ENCODE results near the gene RPAP2.
A peak's percentile ranks its signal among the peaks of the same experiment; 100 is the strongest.
"Not testable (repeated sequence)": the region's sequence is repeated elsewhere in the genome, so short reads cannot be mapped to it uniquely, and the experiment has no call there.

The RPAP2 gene

DNA sequence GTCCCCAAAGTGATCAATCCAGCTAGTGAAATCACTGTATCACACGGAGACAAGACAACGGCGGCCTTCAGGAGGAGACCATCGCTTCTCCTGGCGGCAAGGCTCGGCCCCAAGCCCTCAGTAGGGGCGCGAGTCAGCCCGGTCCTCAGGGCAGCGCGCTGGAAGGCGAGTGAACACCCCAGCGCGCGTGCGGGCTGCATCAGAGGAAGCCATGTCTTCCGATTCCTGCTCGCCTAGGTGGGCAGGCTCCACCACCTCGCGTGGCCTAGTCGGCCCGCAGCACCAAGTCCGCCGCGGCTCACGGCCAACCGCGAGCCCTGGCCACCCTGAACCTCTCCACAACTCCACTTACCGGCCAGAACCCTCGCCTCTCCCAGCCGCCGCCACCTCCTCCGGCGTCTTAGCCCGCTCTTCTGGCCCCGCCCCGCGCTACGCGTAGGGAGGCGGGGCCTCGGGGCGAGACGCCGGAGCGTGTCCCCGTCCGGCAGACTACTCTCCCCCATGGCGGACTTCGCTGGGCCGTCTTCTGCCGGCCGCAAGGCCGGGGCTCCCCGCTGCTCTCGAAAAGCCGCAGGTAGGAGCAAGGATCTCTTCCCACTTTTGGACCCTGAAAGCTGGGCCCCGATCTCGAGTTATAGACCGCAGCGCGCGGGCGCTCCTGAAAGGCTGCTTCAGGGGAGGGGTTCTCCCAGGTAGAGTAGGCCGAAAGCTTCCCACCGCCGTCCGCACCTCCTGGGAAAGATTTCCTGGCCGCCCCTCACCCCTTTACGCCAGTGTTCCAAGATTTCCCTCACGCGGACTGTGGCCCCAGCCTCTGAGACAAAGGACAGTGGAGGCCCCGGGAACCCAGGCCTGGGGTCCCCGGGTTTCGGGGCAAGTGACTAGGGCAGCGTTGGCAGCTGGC, at the start of gene RPAP2, which contains the start of gene GLMN:
Gene RPAP2, plus strand, starts transcription at position 487 of the 904 bp plus-strand sequence. Its CDS starts 15 bp downstream, at position 502.
Gene GLMN, minus strand, starts transcription at position 415 of the 904 bp plus-strand sequence. CDS start 988 bp downstream, outside the sequence.
- Mint-ChIP-seq H3K27me3 (no peaks in the 10 kb centered on the region), H3K4me3 (peak within 1 kb of the TSS; percentile 95), H3K9me3 (no peaks in the 10 kb centered on the region), H3K27ac (peak within 1 kb of the TSS; percentile 96), H3K4me1 (peaks cover 34% of the 10 kb centered on the region), H3K36me3 (peaks cover 17% of the 10 kb centered on the region)
- ATAC-seq, result peak; percentile 99

DNA sequence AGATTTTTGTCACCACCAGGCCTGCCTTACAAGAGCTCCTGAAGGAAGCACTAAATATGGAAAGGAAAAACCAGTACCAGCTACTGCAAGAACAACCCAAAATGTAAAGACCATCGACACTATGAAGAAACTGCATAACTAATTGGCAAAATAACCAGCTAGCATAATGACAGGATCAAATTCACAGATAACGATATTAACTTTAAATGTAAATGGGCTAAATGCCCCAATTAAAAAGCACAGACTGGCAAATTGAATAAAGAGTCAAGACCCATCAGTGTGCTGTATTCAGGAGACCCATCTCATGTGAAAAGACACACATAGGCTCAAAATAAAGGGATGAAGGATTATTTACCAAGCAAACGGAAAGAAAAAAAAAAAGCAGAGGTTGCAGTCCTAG, 44.1 kb upstream of the RPAP2 start:
- not testable (repeated sequence) for H3K4me1 Mint-ChIP-seq, H3K4me3 Mint-ChIP-seq, ATAC-seq, H3K27me3 Mint-ChIP-seq, H3K27ac Mint-ChIP-seq
- H3K36me3 Mint-ChIP-seq, result peaks cover 75% of the 10 kb centered on the region
- H3K9me3 Mint-ChIP-seq, result peaks cover 11% of the 10 kb centered on the region

DNA sequence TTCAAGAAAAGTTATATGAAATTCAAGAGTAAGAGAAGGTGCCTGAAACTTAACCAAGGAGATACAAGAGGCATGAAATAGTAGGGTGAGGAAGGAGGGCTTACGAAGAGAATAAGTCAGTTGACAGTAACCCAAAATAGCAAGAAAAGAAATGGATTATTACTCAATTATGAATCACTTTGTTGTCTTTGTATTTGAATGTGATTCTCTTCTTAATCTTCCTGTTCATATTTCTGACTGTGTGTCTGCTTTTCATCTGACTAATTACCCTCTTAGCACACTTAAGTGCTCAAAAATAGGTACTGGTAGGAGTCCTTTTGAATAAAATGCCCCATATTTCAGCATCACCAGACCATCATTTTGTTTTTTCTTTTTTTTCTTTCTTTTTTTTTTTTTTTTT, 39.5 kb upstream of the RPAP2 start:
- no peak for ATAC-seq
- H3K27me3 Mint-ChIP-seq, result no peaks in the 10 kb centered on the region
- no peak overlapping the region for H3K4me3 Mint-ChIP-seq
- H3K36me3 Mint-ChIP-seq, result peaks cover 82% of the 10 kb centered on the region
- H3K27ac Mint-ChIP-seq, result no peak overlapping the region
- peaks cover 11% of the 10 kb centered on the region for H3K9me3 Mint-ChIP-seq
- H3K4me1 Mint-ChIP-seq, result no peaks in the 10 kb centered on the region

DNA sequence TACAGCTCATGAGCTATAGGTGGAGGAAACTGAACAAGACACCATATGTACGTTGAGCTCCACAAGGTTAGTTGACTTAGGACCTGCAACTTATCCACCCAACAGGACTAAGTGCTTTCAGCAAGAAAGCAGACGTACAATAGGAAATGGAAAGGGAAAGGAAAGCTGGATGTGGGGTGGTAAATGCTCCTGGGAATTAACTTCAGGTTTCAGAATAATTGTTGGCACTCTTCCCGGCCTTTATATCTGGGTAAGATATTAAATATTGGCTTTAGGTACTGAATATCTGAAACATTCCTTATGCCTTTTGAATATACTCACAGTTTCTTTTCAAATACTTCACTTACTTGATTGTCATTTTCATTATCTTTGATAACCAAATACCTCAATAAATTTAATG, 36.3 kb upstream of the RPAP2 start:
- Mint-ChIP-seq H3K27me3 (no peaks in the 10 kb centered on the region), H3K36me3 (peaks cover 57% of the 10 kb centered on the region), H3K4me3 (no peak overlapping the region), H3K9me3 (no peaks in the 10 kb centered on the region), H3K27ac (no peak overlapping the region), H3K4me1 (no peaks in the 10 kb centered on the region)
- ATAC-seq, result no peak

DNA sequence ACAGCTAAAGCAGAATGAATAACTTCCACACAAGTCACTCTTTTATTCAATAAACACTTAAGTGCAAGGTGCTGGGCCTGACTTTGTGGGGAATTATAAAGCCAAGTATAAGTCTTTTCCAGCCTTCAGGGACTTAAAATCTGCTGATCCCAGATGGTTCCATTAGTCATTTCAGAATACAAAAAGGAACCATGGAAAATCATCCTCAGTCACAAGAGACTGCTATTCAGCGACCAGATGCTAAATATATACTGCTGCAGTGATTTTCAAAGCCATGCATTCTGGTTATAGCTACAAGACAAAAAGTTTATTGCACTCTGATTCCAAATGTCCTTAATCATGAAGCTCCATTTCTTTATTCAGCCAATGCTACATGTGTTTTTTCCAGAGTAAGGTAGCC, 25.8 kb upstream of the RPAP2 start:
- no peak for ATAC-seq
- Mint-ChIP-seq H3K27ac (no peak overlapping the region), H3K4me1 (no peaks in the 10 kb centered on the region), H3K4me3 (no peak overlapping the region), H3K36me3 (peaks cover 61% of the 10 kb centered on the region), H3K9me3 (no peaks in the 10 kb centered on the region), H3K27me3 (no peaks in the 10 kb centered on the region)

DNA sequence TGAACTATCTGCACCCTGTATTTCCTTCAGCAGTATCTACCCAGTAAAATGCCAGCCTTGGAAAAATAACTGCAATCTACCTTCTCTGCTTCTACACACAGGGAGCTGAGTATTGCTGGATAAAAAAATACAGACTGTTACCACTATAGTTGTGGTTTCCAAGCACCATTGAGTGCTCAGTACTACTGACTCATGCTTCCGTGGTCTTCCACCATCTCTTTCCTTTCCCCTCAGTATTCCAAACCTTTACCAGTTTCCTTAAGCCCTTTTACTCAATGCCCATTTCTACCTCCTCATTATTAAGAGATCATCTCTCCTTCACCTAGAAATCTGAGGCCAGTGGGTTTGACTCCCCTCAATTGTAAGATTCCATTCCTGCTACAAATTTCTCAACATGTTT, 23.9 kb upstream of the RPAP2 start:
- no peak overlapping the region for H3K4me3 Mint-ChIP-seq
- ATAC-seq, result no peak
- peaks cover 64% of the 10 kb centered on the region for H3K36me3 Mint-ChIP-seq
- H3K27ac Mint-ChIP-seq, result no peak overlapping the region
- H3K4me1 Mint-ChIP-seq, result no peaks in the 10 kb centered on the region
- H3K9me3 Mint-ChIP-seq, result no peaks in the 10 kb centered on the region
- no peaks in the 10 kb centered on the region for H3K27me3 Mint-ChIP-seq

DNA sequence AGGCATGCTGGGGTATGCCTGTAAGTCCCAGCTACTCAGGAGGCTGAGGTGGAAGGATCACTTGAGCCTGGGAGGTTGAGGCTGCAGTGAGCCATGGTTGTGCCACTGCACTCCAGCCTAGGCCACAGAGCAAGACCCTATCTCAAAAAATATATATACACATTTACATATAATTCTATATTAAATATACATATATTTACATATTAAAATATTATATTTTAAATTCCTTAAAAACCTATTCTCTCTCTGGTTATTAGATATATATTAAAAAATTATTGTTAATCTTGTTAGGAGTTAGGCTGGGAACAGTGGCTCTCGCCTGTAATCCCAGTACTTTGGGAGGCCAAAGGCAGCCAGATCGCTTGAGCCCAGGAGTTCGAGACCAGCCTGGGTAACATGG, 22.8 kb upstream of the RPAP2 start:
- H3K4me3 Mint-ChIP-seq, result no peak overlapping the region
- H3K4me1 Mint-ChIP-seq, result no peaks in the 10 kb centered on the region
- peaks cover 67% of the 10 kb centered on the region for H3K36me3 Mint-ChIP-seq
- H3K27me3 Mint-ChIP-seq, result no peaks in the 10 kb centered on the region
- no peak overlapping the region for H3K27ac Mint-ChIP-seq
- ATAC-seq, result no peak
- H3K9me3 Mint-ChIP-seq, result no peaks in the 10 kb centered on the region

DNA sequence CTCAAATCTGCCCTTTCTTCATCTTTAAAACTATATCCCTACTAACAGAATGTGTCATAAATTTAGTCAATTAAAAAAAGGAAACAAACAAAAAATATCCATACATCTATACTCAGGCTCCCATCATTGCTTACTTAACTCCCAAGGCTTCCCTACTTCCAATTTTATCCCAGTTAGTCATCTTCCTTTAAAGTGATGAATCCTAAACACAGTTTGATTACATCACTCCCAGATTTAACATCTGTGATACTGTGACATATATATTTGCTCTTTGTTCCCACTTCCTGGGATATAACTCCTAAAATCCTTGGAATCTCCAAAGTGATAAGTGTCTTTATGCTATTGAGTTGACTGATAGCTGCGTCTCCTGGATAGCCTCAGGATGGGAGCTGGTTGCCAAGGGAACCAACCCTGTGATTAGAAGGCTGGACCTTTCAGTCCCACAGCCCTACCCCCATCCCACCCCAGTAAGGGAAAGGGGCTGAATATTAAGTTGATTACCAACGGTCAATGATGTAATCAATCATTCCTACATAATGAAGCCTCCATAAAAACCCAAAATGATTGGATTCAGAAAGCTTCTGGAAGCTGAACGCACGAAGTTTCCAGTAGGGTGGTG, 21.6 kb upstream of the RPAP2 start:
- Mint-ChIP-seq H3K9me3 (no peaks in the 10 kb centered on the region), H3K27me3 (no peaks in the 10 kb centered on the region), H3K27ac (no peak overlapping the region), H3K36me3 (peaks cover 79% of the 10 kb centered on the region), H3K4me3 (no peak overlapping the region), H3K4me1 (peaks cover 2% of the 10 kb centered on the region)
- no peak for ATAC-seq

DNA sequence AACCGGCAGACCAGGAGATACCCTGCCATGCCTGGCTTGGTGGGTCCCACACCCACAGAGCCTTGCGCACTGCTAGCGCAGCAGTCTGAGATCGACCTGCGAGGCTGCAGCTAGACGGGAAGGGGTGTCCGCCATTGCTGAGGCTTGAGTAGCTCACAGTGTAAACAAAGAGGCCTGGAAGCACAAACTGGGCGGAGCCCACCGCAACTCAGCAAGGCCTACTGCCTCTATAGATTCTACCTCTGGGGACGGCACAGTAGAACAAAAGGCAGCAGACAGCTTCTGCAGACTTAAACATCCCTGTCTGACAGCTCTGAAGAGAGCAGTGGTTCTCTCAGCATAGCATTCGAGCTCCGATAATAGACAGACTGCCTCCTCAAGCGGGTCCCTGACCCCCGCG, 19.1 kb upstream of the RPAP2 start:
- H3K27ac Mint-ChIP-seq, ATAC-seq, H3K9me3 Mint-ChIP-seq, H3K4me3 Mint-ChIP-seq, H3K27me3 Mint-ChIP-seq: not testable (repeated sequence)
- peaks cover 17% of the 10 kb centered on the region for H3K4me1 Mint-ChIP-seq
- H3K36me3 Mint-ChIP-seq, result peaks cover 86% of the 10 kb centered on the region

DNA sequence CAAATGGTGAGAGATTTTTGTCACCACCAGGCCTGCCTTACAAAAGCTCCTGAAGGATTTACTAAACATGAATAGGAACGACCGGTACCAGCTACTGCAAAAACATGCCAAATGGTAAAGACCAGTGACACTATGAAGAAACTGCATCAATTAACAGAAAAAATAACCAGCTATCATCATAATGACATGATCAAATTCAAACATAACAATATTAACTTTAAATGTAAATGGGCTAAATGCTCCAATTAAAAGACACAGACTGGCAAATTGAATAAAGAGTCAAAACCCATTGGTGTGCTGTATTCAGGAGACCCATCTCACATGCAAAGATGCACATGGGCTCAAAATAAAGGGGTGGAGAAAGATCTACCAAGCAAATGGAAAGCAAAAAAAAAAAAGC, 17.4 kb upstream of the RPAP2 start:
- ATAC-seq, H3K4me3 Mint-ChIP-seq, H3K27me3 Mint-ChIP-seq, H3K27ac Mint-ChIP-seq, H3K9me3 Mint-ChIP-seq: not testable (repeated sequence)
- Mint-ChIP-seq H3K4me1 (peaks cover 17% of the 10 kb centered on the region), H3K36me3 (peaks cover 87% of the 10 kb centered on the region)

DNA sequence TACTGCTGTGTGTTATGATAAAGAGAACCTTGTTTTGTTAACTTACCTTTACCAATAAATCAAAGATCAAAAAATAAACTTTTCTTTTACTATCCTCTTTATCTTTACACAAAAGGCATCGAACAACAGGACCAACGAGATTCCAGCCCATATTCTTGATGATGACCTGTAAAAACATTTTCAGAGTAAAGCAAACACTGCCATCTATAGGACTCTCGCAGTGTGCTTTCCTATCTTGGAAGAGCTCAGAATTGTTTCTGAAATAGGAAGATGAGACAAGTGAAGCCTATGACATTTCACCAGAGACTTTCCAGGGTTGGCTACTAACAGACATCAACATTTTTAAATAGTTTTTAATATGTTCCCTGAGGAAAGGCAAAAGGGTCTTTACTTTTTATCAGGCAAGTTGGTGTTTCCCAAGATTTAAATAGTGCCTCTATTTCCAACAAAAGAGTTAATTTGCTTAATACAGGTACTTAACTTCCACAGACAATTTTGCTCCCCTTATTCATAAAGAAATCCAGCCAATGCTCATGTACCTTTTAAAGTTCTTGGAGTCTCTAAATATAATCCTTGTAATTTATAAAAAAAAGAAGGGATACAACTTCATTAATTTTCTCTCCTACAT, 7.4 kb upstream of the RPAP2 start:
- no peak for ATAC-seq

DNA sequence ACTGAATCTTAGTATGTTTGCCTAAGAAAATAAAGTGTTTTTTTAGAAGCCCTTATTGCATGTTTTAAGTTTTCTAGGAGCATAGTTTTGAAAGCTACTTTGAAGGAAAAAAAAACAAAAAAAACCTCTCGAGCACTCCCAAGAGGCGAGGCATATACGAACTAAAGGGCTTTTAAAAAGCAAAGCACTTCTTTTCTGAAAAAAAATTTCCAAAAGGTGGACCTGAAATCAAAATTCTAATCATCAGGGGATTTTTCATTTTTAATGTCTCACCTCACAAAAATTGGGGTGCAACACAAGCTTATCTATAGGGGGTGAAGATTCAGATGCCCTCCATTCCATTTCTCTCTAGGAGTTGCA, 666 bp upstream of the RPAP2 start:
- peak overlapping the region; percentile 96 for H3K27ac Mint-ChIP-seq
- H3K27me3 Mint-ChIP-seq, result no peaks in the 10 kb centered on the region
- no peaks in the 10 kb centered on the region for H3K9me3 Mint-ChIP-seq
- ATAC-seq, result no peak
- peaks cover 23% of the 10 kb centered on the region for H3K36me3 Mint-ChIP-seq
- H3K4me3 Mint-ChIP-seq, result peak overlapping the region; percentile 95
- H3K4me1 Mint-ChIP-seq, result peaks cover 38% of the 10 kb centered on the region

More for the DNA sequence above, 7.4 kb upstream of the RPAP2 start:
- Mint-ChIP-seq H3K4me1 (peaks cover 18% of the 10 kb centered on the region), H3K36me3 (peaks cover 47% of the 10 kb centered on the region), H3K9me3 (no peaks in the 10 kb centered on the region), H3K27me3 (no peaks in the 10 kb centered on the region), H3K4me3 (no peak overlapping the region), H3K27ac (no peak overlapping the region)

DNA sequence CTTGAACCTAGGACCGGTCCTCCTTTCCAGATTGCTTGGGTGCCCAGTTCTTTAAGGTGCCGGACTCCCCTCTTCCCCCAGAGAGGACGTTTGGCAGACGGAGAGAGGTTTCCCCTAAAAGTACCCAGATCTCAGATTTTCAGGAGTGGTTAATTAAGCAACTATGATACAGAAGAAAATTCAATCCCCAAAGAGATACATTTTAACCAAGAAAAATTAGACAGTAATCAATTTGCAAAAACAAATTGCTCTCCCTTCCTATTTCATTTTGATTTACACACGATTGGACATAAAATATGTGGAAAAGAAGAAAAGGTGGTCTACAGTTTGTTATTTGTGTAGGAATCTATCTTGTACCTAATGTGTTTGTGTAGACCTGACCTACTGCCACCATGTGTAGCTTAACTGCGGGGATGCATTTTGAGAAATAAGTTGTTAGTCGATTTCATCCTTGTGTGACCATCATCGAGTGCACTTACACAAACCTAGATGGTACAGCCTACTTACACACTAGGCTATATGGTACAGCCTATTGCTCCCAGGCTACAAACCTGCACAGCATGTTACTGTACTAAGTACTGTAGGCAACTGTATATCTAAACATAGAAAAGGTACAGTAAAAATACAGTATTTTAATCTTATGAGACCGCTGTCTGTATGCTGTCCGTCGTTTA, 755 bp downstream of the RPAP2 start:
- Mint-ChIP-seq H3K4me3 (peak overlapping the region; percentile 95), H3K36me3 (peaks cover 20% of the 10 kb centered on the region), H3K27me3 (no peaks in the 10 kb centered on the region), H3K9me3 (no peaks in the 10 kb centered on the region), H3K4me1 (peaks cover 33% of the 10 kb centered on the region), H3K27ac (peak overlapping the region; percentile 96)
- no peak for ATAC-seq

DNA sequence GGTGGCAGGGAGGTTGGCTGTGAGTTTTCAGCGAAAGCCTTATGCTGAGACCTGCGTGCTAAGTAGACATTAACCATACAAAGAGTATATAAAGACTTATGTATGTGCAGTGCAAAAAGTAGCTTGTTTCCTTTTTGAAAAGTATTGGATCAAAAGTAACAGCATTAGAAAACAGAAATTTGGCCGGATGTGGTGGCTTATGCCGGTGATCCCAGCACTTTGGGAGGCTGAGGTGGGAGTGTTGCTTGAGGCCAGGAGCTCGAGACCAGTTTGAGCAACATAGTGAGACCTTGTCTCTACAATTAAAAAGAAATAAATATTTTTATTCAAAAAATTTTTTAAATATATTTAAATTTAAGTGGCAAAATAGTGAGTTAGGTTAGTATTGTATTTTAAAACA, 2.2 kb downstream of the RPAP2 start:
- Mint-ChIP-seq H3K36me3 (peaks cover 23% of the 10 kb centered on the region), H3K4me3 (no peak overlapping the region)

DNA sequence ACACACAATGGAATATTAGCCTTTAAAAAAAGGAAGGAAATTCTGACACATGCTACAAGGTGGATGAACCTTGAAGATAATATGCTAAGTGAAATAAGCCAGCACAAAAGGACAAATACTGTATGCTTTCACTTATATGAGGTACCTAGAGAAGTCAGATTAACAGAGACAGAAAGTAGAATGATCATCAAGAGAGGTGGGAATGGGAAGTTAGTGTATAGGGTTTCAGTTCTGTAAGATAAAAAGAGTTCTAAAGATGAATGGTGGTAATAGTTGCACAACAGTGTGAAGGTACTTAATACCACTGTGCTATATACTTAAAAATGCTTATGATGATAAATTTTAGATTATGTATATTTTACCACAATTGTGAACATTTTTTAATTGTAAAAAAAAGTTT, 7.2 kb downstream of the RPAP2 start:
- no peak overlapping the region for H3K27ac Mint-ChIP-seq
- H3K4me1 Mint-ChIP-seq, result no peaks in the 10 kb centered on the region
- no peak overlapping the region for H3K4me3 Mint-ChIP-seq
- peaks cover 51% of the 10 kb centered on the region for H3K36me3 Mint-ChIP-seq
- no peaks in the 10 kb centered on the region for H3K9me3 Mint-ChIP-seq
- H3K27me3 Mint-ChIP-seq, result no peaks in the 10 kb centered on the region
- no peak for ATAC-seq

More for the DNA sequence above, 2.2 kb downstream of the RPAP2 start:
- Mint-ChIP-seq H3K9me3 (no peaks in the 10 kb centered on the region), H3K4me1 (peaks cover 25% of the 10 kb centered on the region), H3K27me3 (no peaks in the 10 kb centered on the region), H3K27ac (no peak overlapping the region)
- no peak for ATAC-seq
